K562 (cell line): ENCODE results near the gene OSTF1. TPM values are rescaled to one million over a fixed set of nuclear protein-coding genes. Genes with fewer than 3 reads are reported as not detected.

Source experiments
- ATAC-seq: fragments of 200-7000 bp; cut with Tn5 transposase; 3 replicates; pipeline ENCODE4 v1.9.1; 2020; ENCODE audit warnings: moderate library complexity
- BruUV-seq: library from RNA; stranded (reverse); fragments of 400-500 nt; replicated peaks from 2 replicates; lab custom pipeline; 2021; lab: Mats Ljungman, UMichigan
- CTCF ChIA-PET: fragments of 300-600 bp; formaldehyde crosslinking; extraction: SDS; loops from one replicate; lab custom pipeline; 2021; ENCODE audit warnings: low intra/inter-chr PET ratio; lab: Yijun Ruan, JAX
- POLR2A ChIA-PET: fragments of 300-600, 350-650 bp; sonication (Branson Sonifier 250); formaldehyde crosslinking; extraction: SDS; loops from one replicate; lab custom pipeline; 2021; ENCODE audit warnings: antibody characterized with exemption, inconsistent platforms; lab: Yijun Ruan, JAX
- DNase-seq, 4 experiments: peaks; one replicate each; pipeline versions ENCODE4 v3.0.0 to v3.0.0-alpha.2; 2011 to 2018; ENCODE audit warnings: low spot score in 3 of 4, mixed read lengths in 3 of 4; ENCODE audit errors: extremely low read depth in 1 of 4
- FAIRE-seq: peaks from 2 replicates; lab custom pipeline; 2011; peaks lifted over from hg19 to GRCh38; lab: Jason Lieb, UNC
- H2AFZ ChIP-seq: 2 replicates; pipeline ENCODE4 v1.6.0; 2011; ENCODE audit warnings: low read depth, low read length, control low read depth, inconsistent platforms
- H3K27ac ChIP-seq: fragments of 200-600 bp; 3 replicates; pipeline ENCODE4 v1.8.0; 2011; ENCODE audit warnings: low read depth, mild to moderate bottlenecking, control low read depth, inconsistent platforms, low read length, moderate library complexity, mixed read lengths; ENCODE audit errors: extremely low read depth
- H3K27me3 ChIP-seq, 2 experiments: fragments of 300-600 bp in 1 of 2; 2 replicates in 1 of 2; 3 replicates in 1 of 2; pipeline versions ENCODE4 v1.6.0 to v1.8.0; 2011; ENCODE audit warnings: inconsistent platforms in 2 of 2, low read length in 2 of 2, mild to moderate bottlenecking in 1 of 2, mixed read lengths in 1 of 2, moderate library complexity in 1 of 2; ENCODE audit not compliant: control insufficient read depth in 2 of 2, insufficient read depth in 2 of 2
- H3K36me3 ChIP-seq: fragments of 300-600 bp; 3 replicates; pipeline ENCODE4 v1.8.0; 2011; ENCODE audit warnings: mild to moderate bottlenecking, low read length, inconsistent platforms; ENCODE audit not compliant: control insufficient read depth, insufficient read depth
- H3K4me1 ChIP-seq, 2 experiments: fragments of 200-600 bp in 1 of 2; replicated peaks in 1 of 2; 2 replicates in 1 of 2; 3 replicates in 1 of 2; pipeline versions ENCODE4 v1.5.1 to v1.8.0; 2011; ENCODE audit warnings: inconsistent platforms in 2 of 2, low read length in 2 of 2, mild to moderate bottlenecking in 1 of 2, mixed read lengths in 1 of 2, moderate library complexity in 1 of 2; ENCODE audit not compliant: control insufficient read depth in 2 of 2, insufficient read depth in 2 of 2
- H3K4me2 ChIP-seq: 2 replicates; pipeline ENCODE4 v1.6.1; 2011; ENCODE audit warnings: low read length, control low read depth, inconsistent platforms, mixed read lengths; ENCODE audit not compliant: insufficient read depth
- H3K4me3 ChIP-seq: fragments of 200-600 bp; sonication (generic), shearing (Covaris generic); 2 replicates; pipeline ENCODE4 v1.5.1; 2016; ENCODE audit warnings: control low read depth, inconsistent platforms
- H3K79me2 ChIP-seq: fragments of 200-600 bp; 3 replicates; pipeline ENCODE4 v1.8.0; 2011; ENCODE audit warnings: low read length, inconsistent platforms; ENCODE audit not compliant: control insufficient read depth, insufficient read depth
- H3K9ac ChIP-seq, 2 experiments: 2 replicates each; pipeline versions ENCODE4 v1.6.0 to v1.6.1; 2011; ENCODE audit warnings: low read depth in 2 of 2, low read length in 2 of 2, control low read depth in 1 of 2, inconsistent platforms in 1 of 2, mild to moderate bottlenecking in 1 of 2, mixed read lengths in 1 of 2; ENCODE audit not compliant: insufficient read depth in 1 of 2
- H3K9me1 ChIP-seq: one replicate; pipeline ENCODE4 v1.6.0; 2011; ENCODE audit warnings: inconsistent platforms, mild to moderate bottlenecking, low read length, moderate library complexity; ENCODE audit not compliant: control insufficient read depth, insufficient read depth
- H3K9me3 ChIP-seq: replicated peaks from 2 replicates; pipeline ENCODE4 v1.5.1; 2011; ENCODE audit warnings: low read depth, low read length, inconsistent platforms; ENCODE audit not compliant: control insufficient read depth, insufficient read depth
- H4K20me1 ChIP-seq: replicated peaks from 2 replicates; pipeline ENCODE4 v1.6.1; 2011; ENCODE audit warnings: low read length, inconsistent platforms, mixed read lengths; ENCODE audit not compliant: control insufficient read depth, insufficient read depth
- ARID3A ChIP-seq: IDR thresholded peaks from 2 replicates; pipeline ENCODE4 v1.6.1; 2012; ENCODE audit warnings: low read depth, low read length, improper control_type of control experiment, borderline replicate concordance
- CREB3L1 ChIP-seq: fragments of 450-650 bp; IDR thresholded peaks from 2 replicates; pipeline ENCODE4 v1.6.1; 2014; ENCODE audit warnings: low read depth, mild to moderate bottlenecking, moderate library complexity, borderline replicate concordance
- NELFE ChIP-seq: IDR thresholded peaks from 2 replicates; pipeline ENCODE4 v1.6.1; 2011; ENCODE audit warnings: mild to moderate bottlenecking; ENCODE audit not compliant: insufficient read depth, insufficient read length
- PHF20 ChIP-seq: fragments of 450-650 bp; IDR thresholded peaks from 2 replicates; pipeline ENCODE4 v1.6.1; 2018; ENCODE audit not compliant: partially characterized antibody
- SRSF1 ChIP-seq: fragments of 200-400 bp; formaldehyde crosslinking; IDR thresholded peaks from 2 replicates; pipeline ENCODE4 v1.6.1; 2017; ENCODE audit warnings: mild to moderate bottlenecking, low read depth, low read length, moderate library complexity
- ZNF184 ChIP-seq: sonication (generic); formaldehyde crosslinking; IDR thresholded peaks from 2 replicates; pipeline ENCODE4 v1.5.0; 2020; ENCODE audit warnings: missing genetic modification reagents
- ZNF551 ChIP-seq: fragments of 250-450 bp; sonication (Bioruptor Pico); IDR thresholded peaks from 2 replicates; pipeline ENCODE4 v1.5.0; 2021; ENCODE audit warnings: mild to moderate bottlenecking, moderate library complexity
- WGBS: fragments of 100-300 bp; shearing (Covaris generic); methylation state at CpG from one replicate; pipeline ENCODE4 v1.1.6; 2016; ENCODE audit warnings: low coverage, mixed read lengths; ENCODE audit not compliant: insufficient coverage; ENCODE audit errors: missing lambda C conversion rate; 5-methylcytosine and 5-hydroxymethylcytosine counted together
- in situ Hi-C: fragments of 300-500 bp; cut with MboI; formaldehyde crosslinking; loops from 4 replicates; pipeline ENCODE4 v1.15.0; 2018; ENCODE audit warnings: inconsistent platforms, mixed read lengths
- intact Hi-C: fragments of 100-400 bp; cut with micrococcal nuclease; formaldehyde crosslinking; loops from 2 replicates; pipeline ENCODE4 v1.14.2; 2022
- polyA plus RNA-seq, 8 experiments: library from polyadenylated mRNA; depleted of rRNA in 4 of 8; stranded (reverse) in 5 of 8; unstranded in 3 of 8; fragments of >200 nt; fragmentation: Nextera tagmentation in 2 of 8; fragmentation: Illumina TruSeq in 1 of 8; extraction: Ambion mirVana in 2 of 8; extraction: Trizol in 1 of 8; gene quantifications; 2 replicates each; pipeline versions ENCODE4 v1.2.1 to v1.2.3, GENCODE V29; 2011 to 2014; ENCODE audit warnings: inconsistent platforms in 1 of 8, missing spikeins in 1 of 8
- total RNA-seq, 7 experiments: library from RNA; depleted of rRNA in 6 of 7; stranded (reverse); fragments of >200 nt in 6 of 7; fragmentation: Illumina TruSeq in 2 of 7; extraction: Trizol in 2 of 7; gene quantifications; 2 replicates each; pipeline versions ENCODE4 v1.2.1 to v1.2.3, GENCODE V29; 2011 to 2021; ENCODE audit warnings: low replicate concordance in 1 of 7

OSTF1 gene
- total and polyA plus RNA-seq, 9 of the 15 experiments (the other 6 are each of a cell fraction or from before 2014, with no cell fraction given) = 15.0 to 37.3 (median 23.0) TPM

GRCh38 chr9:75054368-75055001 is 33.8 kb upstream of the OSTF1 start:
- ATAC-seq = no peak
- H3K27me3 ChIP-seq = no peaks in the 10 kb centered on the region
- H3K27ac ChIP-seq = no peak overlapping the region
- no peaks in the 10 kb centered on the region for H3K36me3 ChIP-seq
- in situ Hi-C loops = no loop called here
- H2AFZ ChIP-seq = no peak overlapping the region
- peaks cover 2% of the 10 kb centered on the region; the same call in 1 of the 2 replicates for H3K9me3 ChIP-seq
- H3K4me1 ChIP-seq = peaks cover 0 to 7% of the 10 kb centered on the region in 2 experiments; a peak in 3 of 5 replicates
- H3K4me3 ChIP-seq = no peak overlapping the region
- ChIA-PET CTCF (no interaction called here), POLR2A (interaction anchor here (0.6 to 1.4 kb wide), 3 partner anchors 10 to 205 kb away, joined by 3 to 4 read pairs (median 3); partner anchors contain the start of gene CARNMT1)
- H3K4me2 ChIP-seq = no peak overlapping the region
- no peaks in the 10 kb centered on the region for H4K20me1 ChIP-seq
- no peaks in the 10 kb centered on the region for H3K79me2 ChIP-seq
- intact Hi-C loops = no loop called here
- H3K9me1 ChIP-seq = no peaks in the 10 kb centered on the region
- DNase-seq = no peak
- TF ChIP-seq ZNF551 (no peak), SRSF1 (no peak), ZNF184 (CRISPR knock-in tag) (no peak), PHF20 (no peak), ARID3A (no peak), CREB3L1 (no peak), NELFE (no peak)
- no TSS peak for BruUV-seq
- H3K9ac ChIP-seq = no peak overlapping the region
- 31% methylated on average over 5 of the region's 5 CpGs for WGBS
- no peak for FAIRE-seq
